GM18951 (cell line): Measurements from ENCODE around the gene GARRE1.

Experiments
- POLR2A ChIP-seq: IDR thresholded peaks from 4 replicates; pipeline ENCODE4 v1.6.1; 2011; ENCODE audit warnings: mild to moderate bottlenecking; ENCODE audit not compliant: insufficient read length, insufficient read depth; ENCODE audit errors: extremely low read depth
- in situ Hi-C: fragments of 300-500 bp; cut with MboI; formaldehyde crosslinking; loops from one replicate; pipeline ENCODE4 v1.12.0; 2022; ENCODE audit warnings: low sequenced_read_pairs, mixed read lengths, inconsistent platforms; ENCODE audit not compliant: unreplicated experiment

GARRE1 gene

GRCh38 chr19:34224996-34225658, 29.2 kb upstream of the GARRE1 start:
- no peak for TF ChIP-seq POLR2A
- in situ Hi-C loops: no loop called here

GRCh38 chr19:34225659-34226015, 28.7 kb upstream of the GARRE1 start:
- no peak for TF ChIP-seq POLR2A
- in situ Hi-C loops: no loop called here

- TF ChIP-seq POLR2A: no peak
- in situ Hi-C loops: no loop called here
Observed at GRCh38 chr19:34226036-34226435, 28.3 kb upstream of the GARRE1 start.

- TF ChIP-seq POLR2A: no peak
- in situ Hi-C loops: no loop called here
Observed at GRCh38 chr19:34228347-34228746, 26.0 kb upstream of the GARRE1 start.

- TF ChIP-seq POLR2A: no peak
Observed at GRCh38 chr19:34228762-34229161, 25.6 kb upstream of the GARRE1 start.

GRCh38 chr19:34229721-34230120, 24.6 kb upstream of the GARRE1 start:
- in situ Hi-C loops: no loop called here
- no peak for TF ChIP-seq POLR2A

More at GRCh38 chr19:34228762-34229161, 25.6 kb upstream of the GARRE1 start:
- in situ Hi-C loops: no loop called here

GRCh38 chr19:34230820-34231219, 23.5 kb upstream of the GARRE1 start:
- no peak for TF ChIP-seq POLR2A
- in situ Hi-C loops: no loop called here

GRCh38 chr19:34231439-34231838, 22.9 kb upstream of the GARRE1 start:
- no peak for TF ChIP-seq POLR2A
- in situ Hi-C loops: no loop called here

GRCh38 chr19:34232566-34233481, 21.5 kb upstream of the GARRE1 start:
- no peak for TF ChIP-seq POLR2A
- in situ Hi-C loops: no loop called here

- in situ Hi-C loops: no loop called here
- TF ChIP-seq POLR2A: no peak
Observed at GRCh38 chr19:34235425-34235940, 18.9 kb upstream of the GARRE1 start.

- no peak for TF ChIP-seq POLR2A
- in situ Hi-C loops: no loop called here
Observed at GRCh38 chr19:34236035-34236987, 18.0 kb upstream of the GARRE1 start.

- in situ Hi-C loops: no loop called here
- TF ChIP-seq POLR2A: no peak
Observed at GRCh38 chr19:34237283-34237682, 17.1 kb upstream of the GARRE1 start.

- no peak for TF ChIP-seq POLR2A
- in situ Hi-C loops: no loop called here
Observed at GRCh38 chr19:34237939-34238338, 16.4 kb upstream of the GARRE1 start.
